Stimulated activated CD8-positive, alpha-beta memory T cell treated with anti-CD3 and anti-CD28 coated beads, Interleukin-2, amount 100 ng/mL, for 48 hours (primary cell): ENCODE data around the gene DNAH10.
"Not testable (repeated sequence)": the region's sequence is repeated elsewhere in the genome, so short reads cannot be mapped to it uniquely, and the experiment has no call there.

Experiments used
- DNase-seq, 2 donors: peaks; one replicate each; pipeline ENCODE4 v3.0.0-alpha.2; 2020; ENCODE audit warnings: low read depth in 2 of 2

The DNAH10 gene

DNA sequence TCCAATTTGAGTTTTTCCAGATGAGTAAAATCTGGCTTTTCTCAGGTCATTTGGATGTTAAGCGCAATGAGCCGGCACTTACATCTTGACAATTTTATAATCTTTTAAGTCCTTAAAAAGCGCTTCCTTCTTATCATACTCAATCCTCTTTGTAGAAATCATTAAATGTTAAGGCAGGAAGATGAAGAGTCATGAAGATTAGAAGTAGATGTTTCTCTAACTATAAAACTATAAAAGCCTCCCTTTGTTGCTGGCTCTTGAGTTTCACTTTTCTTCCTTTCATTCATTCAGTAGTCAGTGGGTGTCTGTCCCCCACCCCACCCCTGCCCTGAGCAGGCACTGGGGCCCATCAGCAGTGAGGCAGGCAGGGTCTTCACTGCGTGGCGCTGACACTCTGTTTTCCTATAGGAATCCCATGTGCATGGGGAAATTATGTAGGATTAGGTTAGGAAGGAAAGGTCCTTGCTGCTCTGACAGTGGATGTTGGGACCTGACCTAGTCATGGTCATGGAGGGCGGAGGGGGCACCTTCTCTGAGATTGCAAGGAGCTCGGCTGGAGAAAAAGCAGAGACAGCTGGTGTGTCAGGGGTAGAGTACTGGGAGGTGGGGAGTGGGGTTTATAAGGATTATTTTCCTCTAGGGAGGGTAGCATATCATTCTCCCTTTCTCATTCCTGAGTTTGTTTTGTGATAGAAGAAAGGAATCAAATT lies 144.8 kb downstream of the DNAH10 start:
- no peak for DNase-seq

DNA sequence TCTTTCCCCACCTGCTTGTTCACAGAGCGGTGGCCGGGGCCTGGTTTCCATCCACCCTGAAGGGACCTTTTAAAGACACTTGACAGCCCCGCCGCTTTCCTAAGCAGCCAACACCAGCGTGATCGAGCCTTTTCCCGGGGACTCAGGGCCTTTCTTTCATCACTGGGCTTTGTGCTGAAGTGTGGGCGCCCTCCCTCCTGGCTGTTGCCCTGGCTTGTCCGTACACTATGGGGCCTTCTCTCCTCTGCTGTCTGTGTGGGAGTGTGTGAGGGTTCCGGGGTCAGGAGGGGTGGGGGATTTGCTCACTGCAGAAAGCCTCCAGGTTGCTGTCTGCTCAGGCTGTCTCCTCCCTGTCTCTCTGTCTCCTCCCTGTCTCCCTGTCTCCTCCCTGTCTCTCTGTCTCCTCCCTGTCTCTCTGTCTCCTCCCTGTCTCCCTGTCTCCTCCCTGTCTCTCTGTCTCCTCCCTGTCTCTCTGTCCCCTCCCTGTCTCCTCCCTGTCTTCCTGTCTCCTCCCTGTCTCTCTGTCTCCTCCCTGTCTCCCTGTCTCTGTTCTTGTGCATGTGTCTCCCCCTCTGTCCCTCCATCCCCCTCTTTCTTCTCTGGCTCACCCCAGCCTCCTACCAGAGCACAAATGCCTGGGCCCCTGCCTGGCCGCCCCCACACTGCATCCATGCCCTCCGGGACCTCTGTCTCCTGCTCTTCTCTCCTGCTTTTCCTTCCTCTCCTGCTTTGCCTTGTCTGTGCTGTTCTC lies 145.8 kb downstream of the DNAH10 start:
- DNase-seq, result no peak

GRCh38 chr12:123908884-123909725 lies 147.0 kb downstream of the DNAH10 start:
- no peak for DNase-seq

DNA sequence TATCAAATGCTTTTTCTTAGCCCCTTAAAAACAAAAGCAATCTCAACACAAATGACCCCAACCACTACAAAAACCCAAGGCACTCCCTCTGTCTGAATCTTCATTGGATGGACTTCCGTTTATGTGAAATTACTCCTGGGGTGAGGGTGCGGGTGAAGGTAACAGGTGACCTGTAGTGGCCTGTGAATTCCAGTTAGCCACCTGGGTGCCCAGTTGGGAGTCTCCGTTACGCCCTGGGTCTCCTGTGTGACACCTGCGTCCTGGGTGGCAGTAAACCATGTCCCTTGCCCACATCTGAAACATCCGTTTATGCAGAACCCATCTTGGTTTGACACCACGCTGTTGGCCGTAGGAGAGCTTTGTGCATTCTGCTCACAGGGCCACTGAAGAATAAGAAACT lies 148.0 kb downstream of the DNAH10 start:
- no peak for DNase-seq

DNA sequence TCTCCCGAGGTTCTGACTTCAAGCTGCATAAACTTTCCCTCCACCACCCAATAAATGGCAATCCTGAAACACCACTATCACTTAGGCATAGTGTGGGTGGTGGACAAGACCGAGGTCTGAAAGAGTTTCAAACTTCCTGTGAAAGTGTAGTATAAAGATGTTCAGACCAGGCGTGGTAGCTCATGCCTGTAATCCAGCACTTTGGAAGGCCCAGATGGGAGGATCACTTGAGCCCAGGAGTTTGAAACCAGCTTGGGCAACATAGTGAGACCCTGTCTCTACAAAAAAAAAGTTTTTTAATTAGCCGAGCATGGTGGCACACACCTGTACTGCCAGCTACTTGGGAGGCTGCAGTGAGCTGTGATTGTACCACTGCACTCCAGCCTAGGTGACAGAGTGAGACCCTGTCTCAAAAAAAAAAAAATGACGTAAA lies 148.7 kb downstream of the DNAH10 start:
- DNase-seq, result no peak

GRCh38 chr12:123911672-123912409 lies 149.7 kb downstream of the DNAH10 start:
- DNase-seq, result not testable (repeated sequence)

GRCh38 chr12:123912415-123913380 lies 150.6 kb downstream of the DNAH10 start:
- DNase-seq, result no peak

DNA sequence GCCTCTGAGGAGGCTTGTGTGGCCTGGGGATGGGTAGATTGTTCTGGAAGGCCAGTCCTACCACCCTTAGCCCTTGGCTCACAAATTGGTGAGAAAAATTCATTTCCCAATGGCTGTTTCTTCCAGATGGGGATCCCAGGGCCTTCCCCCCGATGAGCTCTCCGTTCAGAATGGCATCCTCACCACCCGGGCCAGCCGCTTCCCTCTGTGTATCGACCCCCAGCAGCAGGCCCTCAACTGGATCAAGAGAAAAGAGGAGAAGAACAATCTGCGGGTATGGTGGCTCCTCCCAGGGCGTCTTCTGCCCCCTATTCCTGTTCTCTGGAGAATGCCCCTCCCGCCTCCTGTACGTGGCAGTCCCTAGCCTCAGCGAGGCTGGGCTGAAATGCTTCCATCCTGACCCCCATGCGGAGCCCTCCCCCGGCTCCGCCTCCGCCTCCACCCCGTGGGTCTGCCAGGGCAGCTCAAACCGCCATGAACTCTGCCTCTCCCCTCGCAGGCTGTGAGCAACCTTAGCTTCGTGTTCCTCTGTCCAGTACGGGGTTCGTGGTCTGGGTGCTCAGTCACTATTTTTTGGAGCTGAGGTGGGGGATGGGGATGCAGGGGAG lies 152.7 kb downstream of the DNAH10 start:
- no peak for DNase-seq

DNA sequence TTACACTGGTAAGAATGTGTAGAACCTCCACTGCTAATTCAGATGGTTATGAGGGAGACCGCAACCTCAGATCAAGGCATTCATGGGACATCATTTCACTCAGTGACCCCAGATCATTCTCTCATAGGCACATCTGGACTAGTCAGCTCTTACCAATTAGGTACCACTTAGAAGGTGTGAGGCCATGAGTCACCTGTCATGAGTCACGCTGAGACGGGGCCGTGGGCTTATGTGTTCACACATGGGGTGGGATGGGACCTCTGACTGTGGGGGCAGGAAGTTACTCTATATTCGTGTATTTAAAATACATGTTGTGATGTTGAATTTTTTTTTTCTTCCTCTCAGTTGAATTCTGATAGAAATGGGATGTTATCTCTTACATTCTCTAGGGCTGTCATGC lies 154.6 kb downstream of the DNAH10 start:
- DNase-seq, result peak; percentile 49 to 59

- no peak for DNase-seq
Observed at GRCh38 chr12:123917337-123917850, 155.3 kb downstream of the DNAH10 start.

DNA sequence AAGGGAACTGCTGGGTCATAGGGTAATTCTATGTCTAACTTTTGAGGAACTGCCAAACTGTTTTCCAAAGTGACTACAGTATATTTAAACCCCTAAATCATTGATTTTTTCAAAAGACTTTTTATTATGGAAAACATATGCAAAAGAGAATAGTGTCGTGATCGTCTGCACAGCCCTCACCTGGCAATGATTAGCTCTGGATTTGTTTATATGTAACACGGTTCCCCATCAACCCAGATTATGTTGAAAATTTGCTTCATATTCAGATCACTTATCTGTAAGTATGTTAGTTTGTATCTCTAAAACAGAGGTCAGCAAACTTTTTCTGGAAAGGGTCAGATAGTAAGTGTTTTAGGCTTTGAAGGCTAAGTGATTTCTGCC lies 157.9 kb downstream of the DNAH10 start:
- no peak for DNase-seq

- DNase-seq, result no peak
Observed at GRCh38 chr12:123923038-123923437, 160.9 kb downstream of the DNAH10 start.

DNA sequence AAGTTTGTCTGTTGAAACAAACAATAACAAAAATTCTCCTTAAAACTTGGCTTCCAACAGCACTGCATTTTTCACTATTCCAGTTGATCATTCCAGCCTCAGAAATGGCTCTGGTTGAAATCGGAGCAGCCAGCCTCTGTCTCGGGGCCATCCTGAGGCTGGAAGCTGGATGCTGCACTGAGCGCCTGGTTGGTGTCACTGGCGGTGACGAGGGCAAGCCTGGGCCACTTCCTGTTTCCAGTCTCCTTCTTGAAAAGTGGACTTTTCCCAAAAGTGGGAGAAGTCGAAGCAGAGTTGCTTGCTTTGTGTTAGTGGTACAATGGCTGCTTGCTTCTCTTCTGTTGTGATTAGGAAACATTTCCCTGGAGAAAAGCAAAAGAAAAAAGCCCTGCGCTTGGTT lies 161.8 kb downstream of the DNAH10 start:
- DNase-seq, result no peak

- DNase-seq, result no peak
Observed at GRCh38 chr12:123924539-123924938, 162.4 kb downstream of the DNAH10 start.

DNA sequence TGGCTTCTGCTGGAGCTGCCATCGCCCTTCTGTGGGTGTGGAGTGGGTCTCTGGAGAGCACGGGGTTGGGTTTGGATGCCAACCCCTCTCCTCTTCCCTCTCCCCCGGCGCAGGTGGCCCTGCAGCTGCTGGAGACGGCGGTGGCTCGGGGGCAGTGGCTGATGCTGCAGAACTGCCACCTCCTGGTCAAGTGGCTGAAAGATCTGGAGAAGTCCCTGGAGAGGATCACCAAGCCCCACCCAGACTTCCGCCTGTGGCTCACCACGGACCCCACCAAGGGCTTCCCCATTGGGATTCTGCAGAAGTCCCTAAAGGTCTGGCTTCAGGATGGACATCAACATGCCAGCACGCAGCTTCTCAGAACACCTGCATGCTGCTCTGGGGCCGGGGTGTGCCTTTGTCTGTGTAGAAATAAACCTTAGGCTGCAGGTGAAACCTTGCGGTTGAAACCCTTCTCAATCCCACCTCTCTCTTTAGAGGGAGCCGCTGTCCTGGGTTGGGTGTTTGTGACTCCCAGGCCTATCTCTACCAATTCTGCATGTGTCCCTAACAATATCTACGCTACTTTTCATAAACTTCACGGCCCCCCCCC lies 166.3 kb downstream of the DNAH10 start:
- no peak for DNase-seq

DNA sequence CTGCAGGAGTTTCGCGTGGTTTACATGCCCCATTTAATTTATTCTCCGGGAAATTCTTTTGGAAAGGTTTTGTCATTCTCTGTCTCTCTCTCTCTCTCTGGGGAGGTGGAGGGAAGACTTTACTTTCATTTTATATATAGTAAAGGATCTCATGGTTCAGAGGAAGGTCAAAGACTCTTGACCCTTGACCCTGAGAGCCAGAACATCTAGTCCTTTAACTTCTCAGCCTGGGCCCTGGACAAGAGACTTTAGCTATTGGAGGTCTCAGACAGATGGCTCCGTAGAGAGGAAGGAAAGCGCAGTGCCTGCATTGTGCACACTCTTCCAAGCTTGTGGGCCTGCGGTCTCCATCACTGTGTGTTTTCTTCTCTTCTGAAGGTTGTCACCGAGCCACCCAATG lies 166.8 kb downstream of the DNAH10 start:
- DNase-seq, result no peak

- no peak for DNase-seq
Observed at GRCh38 chr12:123929946-123930583, 168.0 kb downstream of the DNAH10 start.

DNA sequence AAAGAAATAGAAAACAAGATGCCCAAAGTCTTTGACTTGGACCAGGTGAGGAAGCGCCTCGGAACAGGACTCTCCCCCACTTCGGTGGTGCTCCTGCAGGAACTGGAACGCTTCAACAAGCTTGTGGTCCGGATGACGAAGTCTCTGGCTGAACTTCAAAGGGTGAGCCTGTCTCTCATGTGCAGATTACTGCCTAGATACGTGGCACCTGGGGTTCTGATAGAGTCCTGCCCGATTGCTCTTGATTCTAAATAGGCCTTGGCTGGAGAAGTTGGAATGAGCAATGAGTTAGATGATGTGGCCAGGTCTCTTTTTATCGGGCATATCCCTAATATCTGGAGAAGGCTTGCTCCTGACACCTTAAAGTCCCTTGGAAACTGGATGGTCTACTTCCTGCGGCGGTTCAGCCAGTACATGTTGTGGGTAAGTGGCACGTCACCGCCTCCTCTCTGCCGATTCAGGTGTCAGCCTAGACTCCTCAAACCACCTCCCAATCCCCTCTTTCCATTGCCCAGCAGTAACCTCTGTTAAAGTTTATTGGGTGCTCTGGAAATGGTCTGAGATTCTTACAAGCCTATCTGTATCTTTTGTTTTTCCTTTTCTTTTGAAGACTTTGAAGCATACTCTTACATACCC lies 169.7 kb downstream of the DNAH10 start:
- peak in 1 of 2 donors; percentile 18 for DNase-seq

- DNase-seq, result no peak
Observed at GRCh38 chr12:123933214-123933613, 171.1 kb downstream of the DNAH10 start.
